Measurements from ENCODE around the gene ADGRG2. TPM values are rescaled to one million over a fixed set of nuclear protein-coding genes. Genes with fewer than 3 reads are reported as not detected.
"Not testable (repeated sequence)": the region's sequence is repeated elsewhere in the genome, so short reads cannot be mapped to it uniquely, and the experiment has no call there.

ADGRG2 gene
- total RNA-seq, 1 donor from 2014 or later = 2.4 TPM

DNA sequence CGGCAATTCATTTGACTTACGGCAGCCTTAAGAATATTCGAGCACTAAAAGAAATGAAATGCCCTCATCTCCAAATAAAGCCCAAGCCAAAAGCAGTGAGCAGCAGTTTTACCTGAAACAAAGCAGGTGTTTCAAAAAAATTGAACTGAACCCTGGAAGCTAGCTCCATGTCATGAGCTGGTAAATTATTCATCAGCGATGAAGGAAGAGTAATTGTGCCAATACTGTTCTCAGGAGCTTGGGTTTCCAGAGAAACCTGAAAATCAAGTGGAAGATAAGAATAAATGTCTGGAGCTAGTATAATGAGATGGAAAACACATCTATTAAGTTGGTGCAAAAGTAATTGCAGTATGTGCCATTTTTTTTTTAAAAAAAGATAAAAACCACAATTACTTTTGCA lies 114.4 kb downstream of the ADGRG2 start:
- FAIRE-seq (no peak), DNase-seq (ENCODE audit: low spot score in 2 of 2) (no peak)

DNA sequence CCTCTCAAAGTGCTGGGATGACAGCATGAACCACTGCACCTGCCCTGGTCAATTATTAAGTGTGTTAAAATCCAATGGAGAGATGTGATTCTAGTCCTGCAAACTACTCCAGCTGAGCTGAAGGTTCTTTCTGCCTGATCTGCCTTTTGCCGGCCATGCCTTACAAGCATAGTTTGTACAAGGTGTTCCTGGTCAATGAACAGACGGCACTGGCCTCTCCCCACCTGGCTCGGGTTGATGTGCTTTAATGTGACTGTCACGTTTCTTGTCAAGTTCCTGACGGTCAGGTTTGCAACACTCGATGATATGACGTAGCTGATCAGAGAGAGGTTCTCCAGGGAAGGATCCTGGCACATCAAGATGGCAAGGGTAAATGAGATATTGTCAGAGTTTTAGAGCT lies 115.3 kb downstream of the ADGRG2 start:
- FAIRE-seq (no peak), DNase-seq (ENCODE audit: low spot score in 2 of 2) (no peak)

DNA sequence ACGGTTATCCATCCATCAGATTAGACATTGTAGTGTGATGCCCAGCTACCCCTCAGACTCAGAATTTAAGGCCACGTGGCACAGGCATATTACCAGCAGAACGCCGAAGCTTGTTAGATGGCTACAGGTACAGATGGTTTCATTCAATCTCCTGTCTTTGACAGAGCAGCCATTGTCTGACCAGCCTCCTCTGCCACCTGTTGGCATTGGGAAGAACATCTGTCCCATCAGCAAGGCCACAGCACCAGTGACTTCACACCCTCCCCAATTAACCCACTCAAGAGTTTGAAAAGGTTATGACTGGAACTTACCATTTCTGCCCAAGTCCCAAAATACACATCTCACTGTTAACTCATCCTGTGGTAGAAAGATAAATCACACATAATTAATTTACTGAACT lies 116.4 kb downstream of the ADGRG2 start:
- FAIRE-seq (no peak), DNase-seq (ENCODE audit: low spot score in 2 of 2) (no peak)

DNA sequence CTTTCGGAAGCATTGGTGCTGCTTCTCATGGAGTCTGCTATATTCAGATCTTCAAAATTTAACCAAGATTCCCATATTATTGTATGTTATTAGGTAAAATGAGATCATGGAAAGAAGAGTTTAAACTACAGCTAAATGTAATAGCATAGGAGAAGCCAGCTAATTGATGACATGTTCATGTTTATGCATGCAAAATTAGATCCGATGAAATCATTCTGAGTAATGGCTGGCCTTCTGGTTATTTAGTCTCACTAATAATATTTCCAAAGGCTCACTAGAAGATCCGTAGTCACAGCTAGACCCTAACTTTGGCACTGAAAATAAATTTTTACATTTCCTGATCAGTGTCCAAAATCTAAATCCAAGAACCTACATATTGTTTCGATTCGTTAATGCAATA lies 118.5 kb downstream of the ADGRG2 start:
- no peak for FAIRE-seq

DNA sequence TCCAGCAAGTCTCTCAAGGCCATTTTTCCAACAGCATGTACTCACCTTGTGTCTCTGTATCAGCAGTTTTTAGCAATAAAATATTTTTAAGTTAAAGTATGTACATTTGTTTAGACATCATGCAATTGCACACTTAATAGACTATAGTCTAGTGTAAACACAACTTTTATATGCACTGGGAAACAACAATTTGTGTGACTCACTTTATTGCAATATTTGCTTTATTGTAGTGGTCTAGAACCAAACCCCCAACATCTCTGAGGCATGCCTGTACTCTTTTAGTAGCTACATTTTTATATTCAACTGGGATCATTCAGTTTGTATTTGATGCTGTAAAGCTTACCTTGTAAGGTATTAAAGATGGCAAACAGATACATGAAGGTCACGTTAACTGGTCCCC lies 123.6 kb downstream of the ADGRG2 start:
- FAIRE-seq = no peak
- no peak for DNase-seq (ENCODE audit: low spot score in 2 of 2)

More for the DNA sequence above, 118.5 kb downstream of the ADGRG2 start:
- DNase-seq (ENCODE audit: low spot score in 2 of 2) = no peak

DNA sequence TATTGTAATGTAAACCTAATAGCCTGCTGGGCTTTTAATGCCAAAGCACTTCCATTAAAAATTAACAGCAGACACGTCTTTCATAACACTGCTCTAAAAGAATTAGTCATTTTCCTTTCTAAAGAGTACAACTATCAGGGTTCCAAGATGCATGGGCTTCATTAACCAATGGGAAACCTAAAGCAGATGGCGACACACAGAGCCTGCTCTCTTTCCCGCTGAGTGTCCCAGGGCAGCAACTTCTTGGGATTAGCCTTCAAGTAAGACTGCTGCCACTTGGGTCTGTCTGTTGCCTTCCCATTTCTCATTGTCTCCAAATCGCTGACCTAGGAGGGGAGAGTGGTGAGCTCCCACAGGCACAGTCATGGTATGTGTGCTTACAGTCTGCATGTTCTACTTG lies 124.4 kb downstream of the ADGRG2 start:
- FAIRE-seq (no peak), DNase-seq (ENCODE audit: low spot score in 2 of 2) (no peak)

DNA sequence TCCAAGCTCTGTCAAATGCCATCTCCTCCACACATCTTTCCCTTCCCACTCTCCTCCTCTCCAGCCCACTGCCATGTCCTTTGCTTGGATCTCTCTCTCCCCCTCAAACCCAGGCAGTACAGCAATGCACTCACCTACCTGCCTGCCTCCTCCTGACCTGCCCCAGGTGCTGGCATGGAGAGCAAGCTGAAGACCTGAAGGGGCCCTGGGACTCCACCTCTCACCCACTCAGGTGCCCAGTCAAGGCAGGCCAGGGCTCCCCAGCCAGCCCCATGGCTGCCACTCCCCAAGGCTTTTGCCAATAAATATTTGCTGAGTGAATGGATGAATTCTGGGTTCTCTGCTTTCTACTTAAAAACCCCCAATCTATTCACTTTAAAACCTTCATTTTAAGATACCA lies 125.7 kb downstream of the ADGRG2 start:
- FAIRE-seq (no peak), DNase-seq (ENCODE audit: low spot score in 2 of 2) (no peak)

DNA sequence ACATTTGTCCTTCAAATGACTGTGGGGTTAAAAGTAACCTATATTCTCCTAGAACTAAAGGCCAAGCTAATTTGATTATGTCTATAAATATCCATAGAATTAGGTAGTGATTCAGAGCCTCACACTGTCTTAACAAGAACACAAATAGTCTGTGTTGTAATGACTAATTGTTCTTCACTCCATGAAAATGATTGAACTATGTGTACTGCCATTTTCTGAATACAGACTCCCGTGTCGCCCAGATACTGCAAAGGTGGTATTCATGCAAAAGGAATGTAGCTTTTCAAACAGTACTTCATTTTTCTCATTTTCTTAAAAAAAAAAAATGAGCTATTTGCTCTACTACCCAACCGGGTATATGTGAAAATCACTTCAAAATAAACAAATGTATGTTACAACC lies 127.0 kb downstream of the ADGRG2 start:
- DNase-seq (ENCODE audit: low spot score in 2 of 2) = no peak
- FAIRE-seq = no peak

DNA sequence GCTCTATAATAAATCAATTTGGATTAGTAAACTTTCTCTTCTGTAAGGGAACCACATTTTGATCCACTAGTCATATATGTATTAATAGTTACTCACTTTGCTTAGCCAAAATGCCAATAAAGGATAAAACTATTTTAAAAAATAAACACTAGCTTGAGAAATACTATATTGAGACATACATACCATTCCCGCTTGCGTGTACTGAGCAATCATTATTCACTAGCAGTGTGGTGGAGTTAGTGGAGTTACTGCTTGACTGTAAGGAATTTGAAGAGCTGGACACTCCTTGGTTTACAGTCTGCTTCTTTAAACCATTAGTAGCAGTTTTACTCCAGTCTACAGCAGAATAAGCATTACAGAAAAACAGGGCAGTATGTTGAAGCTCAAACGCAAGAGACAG lies 127.6 kb downstream of the ADGRG2 start:
- DNase-seq (ENCODE audit: low spot score in 2 of 2) = no peak

DNA sequence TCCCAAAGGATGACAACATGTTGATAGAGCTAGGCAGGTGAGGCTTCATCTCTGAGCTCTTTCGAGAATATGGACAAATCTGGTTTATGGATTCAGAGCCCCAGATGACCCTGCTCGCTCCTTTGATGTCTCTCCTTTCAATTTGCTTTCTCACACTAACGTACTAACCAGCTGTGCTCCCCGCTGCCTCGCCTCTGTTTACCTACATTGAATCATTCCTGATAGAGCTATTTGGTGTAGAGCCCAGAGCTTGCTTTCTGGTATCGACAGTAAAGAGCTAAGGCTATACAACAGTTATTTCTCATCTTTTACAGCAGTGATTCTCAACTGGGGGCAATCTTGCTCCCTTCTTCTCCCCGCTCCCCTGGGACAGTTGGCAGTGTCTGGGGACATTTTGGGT lies 129.4 kb downstream of the ADGRG2 start:
- DNase-seq (ENCODE audit: low spot score in 2 of 2) = no peak
- no peak for FAIRE-seq

More for the DNA sequence above, 127.6 kb downstream of the ADGRG2 start:
- FAIRE-seq = no peak

DNA sequence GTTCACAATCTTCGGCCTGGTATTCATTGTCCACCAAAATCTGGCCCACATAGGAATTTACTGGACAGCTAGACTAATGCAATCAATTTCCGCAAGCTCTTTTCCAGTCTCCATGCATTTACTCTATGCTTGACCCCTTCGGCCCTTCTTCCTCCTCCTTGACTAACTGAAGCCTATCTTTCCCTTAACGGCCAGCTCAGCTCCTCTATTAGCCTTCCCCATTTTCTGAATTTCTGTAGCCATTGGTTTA lies 137.2 kb downstream of the ADGRG2 start:
- no peak for FAIRE-seq
- DNase-seq (ENCODE audit: low spot score in 2 of 2) = no peak

DNA sequence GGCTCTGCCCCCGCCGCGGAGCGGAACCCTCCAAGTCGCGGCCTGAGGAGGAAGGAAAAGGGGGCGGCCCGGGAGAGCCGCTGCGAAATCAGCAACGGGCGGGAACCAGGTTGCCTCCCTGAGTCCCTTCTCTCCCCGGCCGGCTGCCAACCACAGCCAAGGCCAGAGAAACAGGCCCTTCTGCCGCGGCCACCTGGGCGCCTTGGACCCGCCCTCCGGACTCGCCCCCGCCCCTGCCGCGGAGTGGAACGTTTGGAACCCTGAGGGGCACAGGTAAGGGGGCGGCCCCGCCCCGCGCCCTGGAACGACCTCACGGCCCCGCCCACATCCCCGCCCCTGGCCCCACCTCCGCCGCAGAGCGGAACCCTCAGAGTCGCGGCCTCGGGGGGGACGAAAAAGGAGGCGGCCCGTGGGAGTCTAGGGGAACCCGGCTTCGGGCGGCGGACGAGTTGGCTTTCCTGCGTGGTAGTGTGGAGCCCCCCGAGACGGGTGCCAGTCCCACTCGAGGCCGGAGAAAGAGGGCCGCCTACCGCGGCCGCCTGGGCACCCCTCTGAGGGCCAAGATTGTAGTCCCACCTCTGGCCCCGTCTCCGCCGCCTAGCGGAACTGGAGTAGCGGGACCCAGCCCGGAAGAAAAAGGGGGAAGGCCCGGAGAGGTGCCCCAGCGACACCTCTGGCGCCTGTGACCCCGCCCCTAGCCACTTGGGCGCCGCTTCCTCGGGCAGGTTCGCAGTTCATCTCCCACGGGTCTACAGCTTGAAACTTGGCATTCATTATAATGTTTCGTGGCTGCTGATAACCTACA lies 137.7 kb downstream of the ADGRG2 start:
- peak; percentile 80 to 83 for DNase-seq (ENCODE audit: low spot score in 2 of 2)
- no peak for FAIRE-seq

DNA sequence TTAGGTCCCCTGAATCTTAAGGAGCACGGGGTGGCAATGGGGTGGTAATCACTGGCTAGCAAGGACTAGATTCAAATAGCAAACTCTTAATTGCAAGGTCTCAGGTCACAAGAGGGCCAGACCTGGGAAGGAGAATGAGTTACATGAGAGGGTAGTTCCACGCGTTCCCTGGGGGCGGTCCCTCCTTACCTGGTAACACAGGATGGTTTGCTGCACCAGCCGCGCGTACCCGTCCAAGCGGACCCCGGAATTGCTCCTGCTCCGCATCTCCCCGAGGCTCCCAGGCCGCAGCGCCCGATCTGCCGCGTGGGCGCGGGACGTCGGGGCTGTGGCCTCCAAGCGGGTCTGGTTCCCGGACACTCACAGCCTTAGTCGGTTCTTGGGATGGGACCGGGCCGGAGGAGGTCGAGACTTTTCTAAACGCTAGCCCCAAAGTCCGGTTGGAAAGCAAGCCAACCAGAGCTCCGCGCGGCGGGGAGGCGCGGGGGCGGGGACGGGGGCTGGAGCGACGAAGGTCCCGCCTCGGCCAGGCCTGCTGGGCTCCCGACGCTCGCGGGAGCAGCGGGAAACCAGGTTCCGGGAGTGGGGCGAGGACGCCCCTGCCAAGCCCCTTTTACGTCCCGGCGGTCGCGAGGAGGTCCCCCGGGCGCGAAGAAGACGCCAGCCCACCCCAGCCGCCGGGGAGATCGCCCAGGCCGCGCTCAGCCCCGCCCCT lies 138.4 kb downstream of the ADGRG2 start, which contains the start of gene PHKA2:
Gene PHKA2 (minus strand): TSS at position 449 of the 715 bp plus-strand sequence. CDS start 182 bp downstream, at position 267.
- FAIRE-seq (no peak), DNase-seq (ENCODE audit: low spot score in 2 of 2) (no peak)

DNA sequence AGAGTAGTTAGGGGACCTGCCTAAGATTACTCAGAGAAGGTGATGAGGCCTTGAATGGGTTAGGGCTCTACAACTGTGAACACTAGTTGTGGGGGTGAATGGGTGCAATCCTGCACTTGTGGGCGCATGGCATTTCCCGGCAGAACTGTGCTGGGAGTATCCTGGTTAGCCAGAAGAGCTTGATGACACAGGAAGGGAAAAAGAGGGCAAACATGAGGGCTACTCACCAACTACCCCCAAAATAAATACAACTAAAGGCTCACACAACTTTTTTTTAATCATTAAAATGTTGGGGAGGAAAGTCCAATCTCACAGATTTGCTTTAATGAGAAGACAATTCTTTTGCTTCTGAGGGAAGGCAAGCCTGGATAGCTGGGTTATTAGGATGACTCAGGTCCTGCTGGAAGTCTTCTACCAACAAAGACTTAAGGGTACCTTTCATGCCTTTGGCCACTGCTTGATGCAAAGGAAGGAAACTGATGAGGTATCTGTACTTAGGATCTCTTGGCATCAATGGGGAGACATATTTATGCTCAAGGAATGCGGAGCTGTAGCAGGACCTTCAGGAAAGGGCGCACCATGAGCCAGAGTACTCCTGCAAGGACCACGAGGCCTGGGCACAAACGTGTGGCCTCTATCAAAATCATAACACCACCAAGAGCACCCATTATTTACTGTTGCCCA lies 141.0 kb downstream of the ADGRG2 start:
- DNase-seq (ENCODE audit: low spot score in 2 of 2) (no peak), FAIRE-seq (no peak)

DNA sequence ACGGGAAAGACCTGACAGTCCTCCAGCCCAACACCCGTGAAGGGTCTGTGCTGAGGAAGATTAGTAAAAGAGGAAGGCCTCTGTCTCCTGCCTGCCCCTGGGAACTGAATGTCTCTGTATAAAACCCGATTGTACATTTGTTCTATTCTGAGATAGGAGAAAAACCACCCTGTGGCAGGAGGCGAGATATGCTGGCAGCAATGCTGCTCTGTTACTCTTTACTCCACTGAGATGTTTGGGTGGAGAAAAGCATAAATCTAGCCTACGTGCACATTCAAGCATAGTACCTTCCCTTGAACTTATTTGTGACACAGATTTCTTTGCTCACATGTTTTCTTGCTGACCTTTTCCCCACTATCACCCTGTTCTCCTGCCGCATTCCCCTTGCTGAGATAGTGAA lies 142.0 kb downstream of the ADGRG2 start:
- FAIRE-seq; DNase-seq (ENCODE audit: low spot score in 2 of 2): not testable (repeated sequence)

DNA sequence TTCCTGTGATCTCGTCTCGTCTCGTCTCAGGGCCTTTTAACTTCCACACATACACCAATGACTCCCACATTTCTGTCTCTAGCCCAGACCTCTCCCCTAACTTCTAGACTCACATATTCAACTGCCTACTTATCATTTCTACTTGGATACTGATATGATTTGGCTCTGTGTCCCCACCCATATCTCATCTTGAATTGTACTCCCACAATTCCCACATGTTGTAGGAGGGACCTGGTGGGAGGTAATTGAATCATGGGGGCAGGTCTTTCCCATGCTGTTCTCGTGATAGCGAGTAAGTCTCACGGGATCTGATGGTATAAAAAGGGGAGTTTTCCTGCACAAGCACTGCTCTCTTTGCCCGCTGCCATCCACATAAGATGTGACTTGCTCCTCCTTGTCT lies 147.3 kb downstream of the ADGRG2 start:
- DNase-seq (ENCODE audit: low spot score in 2 of 2) (no peak), FAIRE-seq (no peak)

DNA sequence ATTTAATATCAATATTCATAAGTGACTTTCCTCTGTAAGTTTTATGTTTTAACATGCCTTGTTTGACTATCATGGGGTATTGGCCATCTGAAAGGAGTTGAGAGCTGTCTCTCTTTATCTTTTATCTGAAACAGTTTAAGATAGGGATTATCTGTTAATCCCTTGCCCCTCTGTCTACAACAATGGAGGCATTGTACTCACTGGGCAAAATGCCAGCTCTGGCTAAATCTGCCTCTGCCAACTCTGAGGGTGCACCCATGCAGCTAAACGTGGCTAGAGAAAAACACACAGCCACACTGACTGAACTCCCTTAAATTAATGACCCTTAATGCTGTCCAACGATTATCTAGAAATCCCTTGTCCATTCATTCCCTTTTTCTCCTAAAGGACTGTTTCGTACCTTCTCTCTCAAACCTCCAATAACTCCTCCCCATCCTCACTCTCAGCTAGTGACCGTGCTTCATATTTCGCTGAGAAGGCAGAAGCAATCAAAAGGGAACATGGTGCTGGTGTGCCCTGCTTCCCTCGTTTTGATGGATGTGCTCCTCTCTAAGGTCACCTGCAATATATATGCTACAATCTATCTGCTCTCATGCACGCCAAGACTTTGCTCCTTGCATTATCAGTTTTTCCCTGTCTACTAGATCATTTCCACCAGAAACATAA lies 148.6 kb downstream of the ADGRG2 start:
- DNase-seq (ENCODE audit: low spot score in 2 of 2) = no peak
- no peak for FAIRE-seq

DNA sequence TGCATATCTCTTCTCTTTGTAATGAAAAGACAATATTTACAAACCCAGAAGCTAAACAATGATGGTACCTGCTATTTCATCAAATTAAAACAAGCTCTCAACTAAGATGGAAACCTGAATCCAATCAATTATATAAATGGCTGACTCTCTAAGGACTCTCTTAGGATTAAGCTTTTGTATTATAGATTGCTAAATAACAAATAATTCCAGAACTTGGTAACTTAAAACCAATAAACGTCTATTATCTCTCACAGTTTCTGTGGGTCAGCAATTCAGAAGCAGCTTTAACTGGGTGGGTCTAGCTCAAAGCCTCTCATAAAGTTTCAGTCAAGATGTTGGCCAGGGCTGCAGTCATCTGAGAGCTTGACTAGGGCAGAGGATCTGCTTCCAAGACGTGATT lies 150.8 kb downstream of the ADGRG2 start:
- FAIRE-seq = no peak
- no peak for DNase-seq (ENCODE audit: low spot score in 2 of 2)

DNA sequence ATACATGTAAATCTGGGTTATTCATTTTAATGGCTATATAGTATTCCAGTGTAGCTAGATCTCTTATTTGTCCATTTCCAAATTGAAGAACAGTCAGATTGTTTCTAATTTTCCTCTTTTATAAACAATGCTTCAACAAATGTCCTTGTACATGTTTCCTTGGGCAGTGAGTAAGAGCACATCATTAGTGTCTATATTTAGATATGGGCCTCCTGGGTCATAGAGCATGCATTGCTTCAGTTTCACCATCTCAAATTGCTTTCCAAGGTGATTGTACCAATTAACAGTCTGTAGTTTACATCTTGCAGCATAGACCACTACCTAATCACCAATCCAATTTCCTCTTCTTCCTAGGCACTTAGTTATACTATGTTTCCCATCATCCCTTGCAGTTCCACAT lies 151.8 kb downstream of the ADGRG2 start:
- DNase-seq (ENCODE audit: low spot score in 2 of 2) (no peak), FAIRE-seq (no peak)

DNA sequence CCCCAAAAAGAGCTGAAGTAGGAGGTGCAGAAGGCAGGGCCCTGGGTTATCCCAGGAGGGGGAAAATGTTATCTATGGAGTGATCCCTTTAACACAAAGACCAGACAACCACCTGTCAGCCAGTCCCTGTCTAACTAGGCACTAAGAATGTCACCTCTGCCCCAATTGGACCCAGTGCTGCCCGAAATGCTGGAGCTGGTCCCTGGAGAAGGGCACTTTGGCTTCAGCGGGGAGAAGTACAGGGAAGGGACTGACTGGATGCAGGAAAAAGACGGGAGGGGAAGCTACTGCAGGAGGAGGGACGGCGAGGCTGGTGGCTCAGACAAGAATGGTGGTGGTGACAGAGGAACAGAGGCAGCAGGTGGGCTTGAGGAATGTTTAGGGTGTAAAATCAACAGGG lies 155.6 kb downstream of the ADGRG2 start:
- FAIRE-seq (no peak), DNase-seq (ENCODE audit: low spot score in 2 of 2) (no peak)

DNA sequence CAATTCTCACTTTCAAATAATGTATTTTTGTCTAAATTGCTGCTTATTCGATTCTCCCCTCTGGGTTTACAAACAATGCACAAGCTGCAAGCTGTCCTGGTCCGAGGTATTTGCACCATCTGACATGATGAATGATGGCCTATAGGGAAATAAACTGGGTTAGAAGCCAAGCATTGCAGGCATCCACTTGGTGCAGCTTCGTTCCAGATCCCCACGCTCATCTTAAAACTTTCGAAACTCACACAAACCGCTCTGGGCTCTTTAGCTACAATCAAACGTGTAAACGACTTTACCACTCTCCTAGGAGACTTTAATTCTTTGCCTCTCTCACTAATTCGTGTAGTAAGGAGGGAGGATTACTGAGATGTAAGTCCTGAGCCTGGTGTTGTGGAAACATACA lies 157.4 kb downstream of the ADGRG2 start:
- no peak for FAIRE-seq
- no peak for DNase-seq (ENCODE audit: low spot score in 2 of 2)

All from frontal cortex (tissue), 4 donors.